HepG2 (cell line): ENCODE results near the gene PHKG2. TPM values are rescaled to one million over a fixed set of nuclear protein-coding genes. Genes with fewer than 3 reads are reported as not detected.

ENCODE experiments used
- NFE2L2 ChIP-seq: fragments of 150-350 bp; IDR thresholded peaks from 2 replicates; pipeline ENCODE4 v1.6.1; 2014; ENCODE audit warnings: low read length
- POLR2G ChIP-seq: fragments of 200-400 bp; formaldehyde crosslinking; IDR thresholded peaks from 2 replicates; pipeline ENCODE4 v1.6.1; 2018; ENCODE audit warnings: mild to moderate bottlenecking, low read depth, low read length, moderate library complexity
- PRPF4 ChIP-seq: fragments of 200-400 bp; formaldehyde crosslinking; IDR thresholded peaks from 2 replicates; pipeline ENCODE4 v1.6.1; 2016; ENCODE audit warnings: low read length, low read depth; ENCODE audit not compliant: poor library complexity, severe bottlenecking
- RFX3 ChIP-seq: IDR thresholded peaks from 2 replicates; pipeline ENCODE4 v1.6.1; 2016; ENCODE audit warnings: missing biosample characterization, missing genetic modification reagents
- RFXAP ChIP-seq: sonication (generic); formaldehyde crosslinking; IDR thresholded peaks from 2 replicates; pipeline ENCODE4 v1.4.0; 2020; ENCODE audit warnings: missing genetic modification reagents, borderline replicate concordance
- SIX4 ChIP-seq: sonication (generic); formaldehyde crosslinking; IDR thresholded peaks from 2 replicates; pipeline ENCODE4 v1.4.0; 2020; ENCODE audit warnings: missing genetic modification reagents
- ZNF746 ChIP-seq: sonication (generic); formaldehyde crosslinking; IDR thresholded peaks from 2 replicates; pipeline ENCODE4 v1.8.0; 2022; ENCODE audit warnings: mild to moderate bottlenecking, missing genetic modification reagents
- ZZZ3 ChIP-seq: sonication (generic); formaldehyde crosslinking; IDR thresholded peaks from 2 replicates; pipeline ENCODE4 v1.4.0; 2020; ENCODE audit warnings: missing genetic modification reagents, mild to moderate bottlenecking, borderline replicate concordance
- polyA plus RNA-seq, 8 experiments: library from polyadenylated mRNA; depleted of rRNA in 3 of 8; stranded (reverse) in 7 of 8; unstranded in 1 of 8; fragments of >200 nt; fragmentation: Illumina TruSeq in 4 of 8; extraction: Trizol in 4 of 8; gene quantifications; 2 replicates each; pipeline versions ENCODE4 v1.2.1 to v1.2.3, GENCODE V29; 2011 to 2016; ENCODE audit warnings: low read depth in 4 of 8, missing spikeins in 1 of 8, mixed read lengths in 1 of 8; ENCODE audit not compliant: insufficient read depth in 1 of 8
- total RNA-seq, 5 experiments: library from RNA; depleted of rRNA; stranded (reverse); fragments of >200 nt; fragmentation: Illumina TruSeq; extraction: Trizol; gene quantifications; 2 replicates each; pipeline ENCODE4 v1.2.3, GENCODE V29; 2016; ENCODE audit warnings: low read depth in 1 of 5
- TF ChIP-seq, protein P1 (sequence below): sonication (generic); formaldehyde crosslinking; IDR thresholded peaks from 2 replicates; pipeline ENCODE4 v1.9.0; 2021; ENCODE audit warnings: missing genetic modification reagents, borderline replicate concordance
- TF ChIP-seq, protein P2 (sequence below): sonication (generic); formaldehyde crosslinking; IDR thresholded peaks from 2 replicates; pipeline ENCODE4 v1.5.0; 2020; ENCODE audit warnings: mild to moderate bottlenecking, missing genetic modification reagents
- TF ChIP-seq, protein P3 (sequence below): fragments of 450-650 bp; IDR thresholded peaks from 2 replicates; pipeline ENCODE4 v1.6.1; 2016
- TF ChIP-seq, protein P4 (sequence below): IDR thresholded peaks from 2 replicates; pipeline ENCODE4 v1.6.1; 2012; ENCODE audit warnings: inconsistent platforms
- TF ChIP-seq, protein P5 (sequence below): IDR thresholded peaks from 2 replicates; pipeline ENCODE4 v1.6.1; 2016; ENCODE audit warnings: low read depth, missing genetic modification reagents, missing compliant biosample characterization
- TF ChIP-seq, protein P6 (sequence below): sonication (generic); formaldehyde crosslinking; conservative IDR thresholded peaks from 2 replicates; pipeline ENCODE4 v1.4.0; 2020; ENCODE audit warnings: mild to moderate bottlenecking, missing genetic modification reagents, moderate library complexity

PHKG2 gene
- total and polyA plus RNA-seq, 2 of the 13 experiments (the other 11 are each of a cell fraction or from before 2014, with no cell fraction given): 37.4 to 42.1 TPM

DNA sequence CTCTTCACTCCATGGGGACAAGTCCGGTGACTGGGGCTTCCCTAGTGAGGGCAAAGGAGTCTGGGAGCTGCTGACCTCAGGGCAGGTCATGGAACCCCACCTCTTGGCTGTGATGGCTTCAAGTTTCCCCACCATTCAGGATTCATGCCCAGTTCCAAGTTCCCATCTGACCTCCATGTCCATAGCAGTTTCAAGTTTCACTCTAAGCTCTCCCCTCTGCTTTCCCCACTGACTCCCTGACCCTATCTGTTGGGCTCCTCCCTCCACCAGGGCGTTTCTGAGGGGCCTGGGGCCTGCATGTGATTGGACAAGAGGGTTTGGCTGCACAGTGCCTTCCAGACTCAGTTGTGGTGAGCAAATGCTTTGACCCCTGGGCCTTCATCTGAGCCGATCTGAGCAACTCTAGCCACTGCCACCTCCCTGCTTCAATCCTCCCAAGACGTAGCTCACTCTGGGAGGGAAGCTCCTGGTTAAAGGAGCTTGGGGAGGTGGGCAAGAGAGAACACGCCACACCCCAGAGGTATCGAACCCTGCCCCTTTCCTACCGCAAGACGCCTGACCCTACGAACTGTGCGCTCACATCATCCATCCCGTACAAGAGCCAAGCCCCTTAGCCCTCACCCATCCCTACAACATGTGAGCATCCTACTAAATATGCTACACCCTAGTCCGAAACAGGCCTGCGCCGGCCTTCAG lies 30.5 kb downstream of the PHKG2 start (continued):
- TF ChIP-seq ZNF746 (CRISPR knock-in tag) (no peak), ZZZ3 (no peak), RFX3 (CRISPR knock-in tag) (no peak), RFXAP (CRISPR knock-in tag) (no peak), PRPF4 (no peak), POLR2G (peak; percentile 9; the same call in 1 of the 2 replicates), NFE2L2 (no peak), SIX4 (CRISPR knock-in tag) (no peak)
- TF ChIP-seq, protein P1, sequence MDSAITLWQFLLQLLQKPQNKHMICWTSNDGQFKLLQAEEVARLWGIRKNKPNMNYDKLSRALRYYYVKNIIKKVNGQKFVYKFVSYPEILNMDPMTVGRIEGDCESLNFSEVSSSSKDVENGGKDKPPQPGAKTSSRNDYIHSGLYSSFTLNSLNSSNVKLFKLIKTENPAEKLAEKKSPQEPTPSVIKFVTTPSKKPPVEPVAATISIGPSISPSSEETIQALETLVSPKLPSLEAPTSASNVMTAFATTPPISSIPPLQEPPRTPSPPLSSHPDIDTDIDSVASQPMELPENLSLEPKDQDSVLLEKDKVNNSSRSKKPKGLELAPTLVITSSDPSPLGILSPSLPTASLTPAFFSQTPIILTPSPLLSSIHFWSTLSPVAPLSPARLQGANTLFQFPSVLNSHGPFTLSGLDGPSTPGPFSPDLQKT: no peak
- TF ChIP-seq, protein P2, sequence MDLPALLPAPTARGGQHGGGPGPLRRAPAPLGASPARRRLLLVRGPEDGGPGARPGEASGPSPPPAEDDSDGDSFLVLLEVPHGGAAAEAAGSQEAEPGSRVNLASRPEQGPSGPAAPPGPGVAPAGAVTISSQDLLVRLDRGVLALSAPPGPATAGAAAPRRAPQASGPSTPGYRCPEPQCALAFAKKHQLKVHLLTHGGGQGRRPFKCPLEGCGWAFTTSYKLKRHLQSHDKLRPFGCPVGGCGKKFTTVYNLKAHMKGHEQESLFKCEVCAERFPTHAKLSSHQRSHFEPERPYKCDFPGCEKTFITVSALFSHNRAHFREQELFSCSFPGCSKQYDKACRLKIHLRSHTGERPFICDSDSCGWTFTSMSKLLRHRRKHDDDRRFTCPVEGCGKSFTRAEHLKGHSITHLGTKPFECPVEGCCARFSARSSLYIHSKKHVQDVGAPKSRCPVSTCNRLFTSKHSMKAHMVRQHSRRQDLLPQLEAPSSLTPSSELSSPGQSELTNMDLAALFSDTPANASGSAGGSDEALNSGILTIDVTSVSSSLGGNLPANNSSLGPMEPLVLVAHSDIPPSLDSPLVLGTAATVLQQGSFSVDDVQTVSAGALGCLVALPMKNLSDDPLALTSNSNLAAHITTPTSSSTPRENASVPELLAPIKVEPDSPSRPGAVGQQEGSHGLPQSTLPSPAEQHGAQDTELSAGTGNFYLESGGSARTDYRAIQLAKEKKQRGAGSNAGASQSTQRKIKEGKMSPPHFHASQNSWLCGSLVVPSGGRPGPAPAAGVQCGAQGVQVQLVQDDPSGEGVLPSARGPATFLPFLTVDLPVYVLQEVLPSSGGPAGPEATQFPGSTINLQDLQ (CRISPR knock-in tag): no peak
- TF ChIP-seq, protein P3, sequence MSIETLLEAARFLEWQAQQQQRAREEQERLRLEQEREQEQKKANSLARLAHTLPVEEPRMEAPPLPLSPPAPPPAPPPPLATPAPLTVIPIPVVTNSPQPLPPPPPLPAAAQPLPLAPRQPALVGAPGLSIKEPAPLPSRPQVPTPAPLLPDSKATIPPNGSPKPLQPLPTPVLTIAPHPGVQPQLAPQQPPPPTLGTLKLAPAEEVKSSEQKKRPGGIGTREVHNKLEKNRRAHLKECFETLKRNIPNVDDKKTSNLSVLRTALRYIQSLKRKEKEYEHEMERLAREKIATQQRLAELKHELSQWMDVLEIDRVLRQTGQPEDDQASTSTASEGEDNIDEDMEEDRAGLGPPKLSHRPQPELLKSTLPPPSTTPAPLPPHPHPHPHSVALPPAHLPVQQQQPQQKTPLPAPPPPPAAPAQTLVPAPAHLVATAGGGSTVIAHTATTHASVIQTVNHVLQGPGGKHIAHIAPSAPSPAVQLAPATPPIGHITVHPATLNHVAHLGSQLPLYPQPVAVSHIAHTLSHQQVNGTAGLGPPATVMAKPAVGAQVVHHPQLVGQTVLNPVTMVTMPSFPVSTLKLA: no peak
- TF ChIP-seq, protein P4, sequence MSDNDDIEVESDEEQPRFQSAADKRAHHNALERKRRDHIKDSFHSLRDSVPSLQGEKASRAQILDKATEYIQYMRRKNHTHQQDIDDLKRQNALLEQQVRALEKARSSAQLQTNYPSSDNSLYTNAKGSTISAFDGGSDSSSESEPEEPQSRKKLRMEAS: no peak; the same call in 1 of the 2 replicates
- TF ChIP-seq, protein P5, sequence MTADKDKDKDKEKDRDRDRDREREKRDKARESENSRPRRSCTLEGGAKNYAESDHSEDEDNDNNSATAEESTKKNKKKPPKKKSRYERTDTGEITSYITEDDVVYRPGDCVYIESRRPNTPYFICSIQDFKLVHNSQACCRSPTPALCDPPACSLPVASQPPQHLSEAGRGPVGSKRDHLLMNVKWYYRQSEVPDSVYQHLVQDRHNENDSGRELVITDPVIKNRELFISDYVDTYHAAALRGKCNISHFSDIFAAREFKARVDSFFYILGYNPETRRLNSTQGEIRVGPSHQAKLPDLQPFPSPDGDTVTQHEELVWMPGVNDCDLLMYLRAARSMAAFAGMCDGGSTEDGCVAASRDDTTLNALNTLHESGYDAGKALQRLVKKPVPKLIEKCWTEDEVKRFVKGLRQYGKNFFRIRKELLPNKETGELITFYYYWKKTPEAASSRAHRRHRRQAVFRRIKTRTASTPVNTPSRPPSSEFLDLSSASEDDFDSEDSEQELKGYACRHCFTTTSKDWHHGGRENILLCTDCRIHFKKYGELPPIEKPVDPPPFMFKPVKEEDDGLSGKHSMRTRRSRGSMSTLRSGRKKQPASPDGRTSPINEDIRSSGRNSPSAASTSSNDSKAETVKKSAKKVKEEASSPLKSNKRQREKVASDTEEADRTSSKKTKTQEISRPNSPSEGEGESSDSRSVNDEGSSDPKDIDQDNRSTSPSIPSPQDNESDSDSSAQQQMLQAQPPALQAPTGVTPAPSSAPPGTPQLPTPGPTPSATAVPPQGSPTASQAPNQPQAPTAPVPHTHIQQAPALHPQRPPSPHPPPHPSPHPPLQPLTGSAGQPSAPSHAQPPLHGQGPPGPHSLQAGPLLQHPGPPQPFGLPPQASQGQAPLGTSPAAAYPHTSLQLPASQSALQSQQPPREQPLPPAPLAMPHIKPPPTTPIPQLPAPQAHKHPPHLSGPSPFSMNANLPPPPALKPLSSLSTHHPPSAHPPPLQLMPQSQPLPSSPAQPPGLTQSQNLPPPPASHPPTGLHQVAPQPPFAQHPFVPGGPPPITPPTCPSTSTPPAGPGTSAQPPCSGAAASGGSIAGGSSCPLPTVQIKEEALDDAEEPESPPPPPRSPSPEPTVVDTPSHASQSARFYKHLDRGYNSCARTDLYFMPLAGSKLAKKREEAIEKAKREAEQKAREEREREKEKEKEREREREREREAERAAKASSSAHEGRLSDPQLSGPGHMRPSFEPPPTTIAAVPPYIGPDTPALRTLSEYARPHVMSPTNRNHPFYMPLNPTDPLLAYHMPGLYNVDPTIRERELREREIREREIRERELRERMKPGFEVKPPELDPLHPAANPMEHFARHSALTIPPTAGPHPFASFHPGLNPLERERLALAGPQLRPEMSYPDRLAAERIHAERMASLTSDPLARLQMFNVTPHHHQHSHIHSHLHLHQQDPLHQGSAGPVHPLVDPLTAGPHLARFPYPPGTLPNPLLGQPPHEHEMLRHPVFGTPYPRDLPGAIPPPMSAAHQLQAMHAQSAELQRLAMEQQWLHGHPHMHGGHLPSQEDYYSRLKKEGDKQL (CRISPR knock-in tag): no peak
- TF ChIP-seq, protein P6, sequence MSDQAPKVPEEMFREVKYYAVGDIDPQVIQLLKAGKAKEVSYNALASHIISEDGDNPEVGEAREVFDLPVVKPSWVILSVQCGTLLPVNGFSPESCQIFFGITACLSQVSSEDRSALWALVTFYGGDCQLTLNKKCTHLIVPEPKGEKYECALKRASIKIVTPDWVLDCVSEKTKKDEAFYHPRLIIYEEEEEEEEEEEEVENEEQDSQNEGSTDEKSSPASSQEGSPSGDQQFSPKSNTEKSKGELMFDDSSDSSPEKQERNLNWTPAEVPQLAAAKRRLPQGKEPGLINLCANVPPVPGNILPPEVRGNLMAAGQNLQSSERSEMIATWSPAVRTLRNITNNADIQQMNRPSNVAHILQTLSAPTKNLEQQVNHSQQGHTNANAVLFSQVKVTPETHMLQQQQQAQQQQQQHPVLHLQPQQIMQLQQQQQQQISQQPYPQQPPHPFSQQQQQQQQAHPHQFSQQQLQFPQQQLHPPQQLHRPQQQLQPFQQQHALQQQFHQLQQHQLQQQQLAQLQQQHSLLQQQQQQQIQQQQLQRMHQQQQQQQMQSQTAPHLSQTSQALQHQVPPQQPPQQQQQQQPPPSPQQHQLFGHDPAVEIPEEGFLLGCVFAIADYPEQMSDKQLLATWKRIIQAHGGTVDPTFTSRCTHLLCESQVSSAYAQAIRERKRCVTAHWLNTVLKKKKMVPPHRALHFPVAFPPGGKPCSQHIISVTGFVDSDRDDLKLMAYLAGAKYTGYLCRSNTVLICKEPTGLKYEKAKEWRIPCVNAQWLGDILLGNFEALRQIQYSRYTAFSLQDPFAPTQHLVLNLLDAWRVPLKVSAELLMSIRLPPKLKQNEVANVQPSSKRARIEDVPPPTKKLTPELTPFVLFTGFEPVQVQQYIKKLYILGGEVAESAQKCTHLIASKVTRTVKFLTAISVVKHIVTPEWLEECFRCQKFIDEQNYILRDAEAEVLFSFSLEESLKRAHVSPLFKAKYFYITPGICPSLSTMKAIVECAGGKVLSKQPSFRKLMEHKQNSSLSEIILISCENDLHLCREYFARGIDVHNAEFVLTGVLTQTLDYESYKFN (CRISPR knock-in tag): no peak
